Measurements from ENCODE around the gene GMPPB. TPM values are rescaled to one million over a fixed set of nuclear protein-coding genes. Genes with fewer than 3 reads are reported as not detected.
"Not testable (repeated sequence)": the region's sequence is repeated elsewhere in the genome, so short reads cannot be mapped to it uniquely, and the experiment has no call there.

The GMPPB gene
- total and polyA plus RNA-seq, 8 donors = 11.0 to 69.5 (median 13.7) TPM

GRCh38 chr3:49689908-49690624, 33.7 kb downstream of the GMPPB start:
- Histone ChIP-seq H3K27ac (peak overlapping the region; percentile 55 to 82), H3K27me3 (peaks cover 0 to 23% of the 10 kb centered on the region in 2 donors), H3K4me3 (peak overlapping the region; percentile 98 to 99), H3K4me1 (peaks cover 9 to 44% of the 10 kb centered on the region in 2 donors)
- ATAC-seq; DNase-seq; H3K9me3 ChIP-seq; intact Hi-C loops (cut with DNase I); H3K36me3 ChIP-seq: not testable (repeated sequence)

DNA sequence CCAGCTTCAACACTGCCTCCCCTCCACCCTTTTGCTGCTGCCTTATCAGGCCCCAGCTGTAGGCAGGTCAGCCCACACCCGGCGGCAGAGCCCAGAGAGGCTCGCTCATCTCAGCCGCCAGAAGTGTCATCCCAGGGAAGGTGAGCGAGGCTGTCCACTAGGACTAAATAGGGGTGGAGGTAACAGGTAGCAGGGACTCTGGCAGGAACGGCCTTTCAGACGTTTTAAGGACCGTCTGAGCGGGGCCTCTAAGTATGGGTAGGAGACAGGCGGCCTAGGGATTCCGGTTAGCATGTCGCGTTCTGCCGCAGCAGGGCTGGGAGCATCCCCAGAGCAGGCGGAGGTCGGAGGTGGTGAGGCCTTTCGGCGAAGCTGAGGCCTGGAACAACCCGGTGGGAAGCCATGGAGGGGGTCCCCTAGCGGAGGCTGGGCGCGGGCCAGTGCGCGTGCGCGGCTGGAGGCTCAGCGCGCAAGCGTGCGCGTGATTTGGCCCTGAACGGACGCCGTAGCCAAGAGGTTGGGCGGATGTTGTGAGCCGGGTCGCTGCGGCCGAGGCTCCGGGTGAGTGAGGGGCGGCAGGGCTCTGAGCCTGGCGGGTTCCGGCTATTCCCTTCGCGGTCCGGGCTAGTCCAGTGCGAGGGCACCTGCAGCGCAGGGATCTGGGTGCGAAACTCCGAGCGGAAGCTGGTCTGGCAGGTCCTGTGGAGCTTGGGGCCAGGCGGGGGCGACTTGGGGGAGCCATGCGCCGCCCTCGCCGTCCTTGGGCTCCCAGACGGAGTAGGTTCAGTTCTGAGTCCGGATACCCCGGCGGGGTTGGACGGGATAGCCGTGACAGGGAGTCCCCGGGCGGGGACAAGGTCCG, 34.5 kb downstream of the GMPPB start, which contains the start of the genes MST1 and RNF123:
Gene MST1 (minus strand): TSS at position 429 of the 862 bp plus-strand sequence. CDS start 783 bp downstream, outside the sequence.
Gene RNF123 (plus strand): TSS at position 512 of the 862 bp plus-strand sequence. CDS start 1,609 bp downstream, outside the sequence.
- ATAC-seq (peak; percentile 74), DNase-seq (peak; percentile 87 to 97 (median 95))
- no peaks in the 10 kb centered on the region for H3K9me3 ChIP-seq
- peaks cover 0 to 10% of the 10 kb centered on the region in 2 donors for H3K36me3 ChIP-seq
- H3K27me3 ChIP-seq = peaks cover 0 to 23% of the 10 kb centered on the region in 2 donors
- intact Hi-C loops (cut with DNase I) = no loop called here
- peaks cover 9 to 44% of the 10 kb centered on the region in 2 donors for H3K4me1 ChIP-seq
- peak within 1 kb of the TSS; percentile 98 to 99 for H3K4me3 ChIP-seq
- no peak for TF ChIP-seq CTCF (IDR thresholded peaks at IDR 0.05)
- peak within 1 kb of the TSS; percentile 55 to 82 for H3K27ac ChIP-seq

DNA sequence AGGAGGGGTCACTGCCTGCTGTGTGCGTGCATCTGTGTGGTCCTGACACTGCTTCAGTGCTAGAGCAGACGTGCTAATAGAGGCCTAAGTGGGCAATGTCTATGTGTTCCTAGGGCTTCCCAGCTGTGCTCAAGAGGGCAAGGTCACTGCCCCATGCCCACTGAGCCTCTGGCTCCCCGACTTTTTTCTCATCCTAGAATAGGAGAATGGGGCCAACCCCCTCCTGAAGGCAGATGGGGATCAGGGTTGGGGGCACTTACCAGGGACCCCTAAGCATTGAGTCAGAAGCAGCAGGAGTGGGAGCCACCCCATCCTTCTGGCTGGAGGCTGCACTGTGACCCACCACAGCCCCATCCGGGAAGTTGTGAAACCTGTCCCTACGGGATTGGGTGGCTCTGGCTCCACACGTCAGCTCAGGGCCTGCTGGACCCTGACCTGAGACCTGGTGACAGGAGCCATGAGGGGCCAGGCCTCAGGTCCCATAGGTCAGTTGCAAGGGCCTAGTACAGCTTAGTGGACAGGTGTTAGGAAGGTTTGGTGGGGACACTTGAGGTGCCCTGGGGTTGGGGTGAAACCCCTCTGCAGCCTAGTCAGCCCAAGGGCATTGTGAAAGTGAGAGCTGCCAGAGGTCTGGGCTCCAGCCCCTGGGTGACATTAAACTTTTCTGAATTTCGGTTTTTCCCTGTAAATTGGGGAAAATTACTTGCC, 35.3 kb downstream of the GMPPB start:
- intact Hi-C loops (cut with DNase I); H3K9me3 ChIP-seq; ATAC-seq; DNase-seq: not testable (repeated sequence)
- Histone ChIP-seq H3K27ac (peak overlapping the region; percentile 55 to 82), H3K4me3 (peak overlapping the region; percentile 98 to 99), H3K27me3 (peaks cover 0 to 23% of the 10 kb centered on the region in 2 donors), H3K36me3 (peaks cover 0 to 17% of the 10 kb centered on the region in 2 donors), H3K4me1 (peaks cover 9 to 44% of the 10 kb centered on the region in 2 donors)

DNA sequence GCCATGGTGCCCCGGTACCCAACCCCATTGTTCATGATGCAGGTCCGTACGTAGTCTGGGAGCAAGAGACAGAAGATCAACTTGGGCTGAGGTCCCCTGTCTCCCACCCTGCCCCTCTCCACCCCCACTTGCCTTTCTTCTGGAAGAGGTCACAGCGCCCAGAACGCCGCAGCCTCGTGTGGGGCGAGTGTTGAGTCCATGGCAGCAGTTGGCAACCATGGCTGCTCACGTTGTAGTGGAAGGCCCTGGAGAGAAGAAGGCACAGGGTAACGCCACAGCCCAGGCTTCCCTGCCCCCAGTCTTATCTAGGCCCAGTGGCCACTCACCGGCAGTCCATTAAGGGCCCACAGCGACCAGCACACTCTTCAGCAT, 36.3 kb downstream of the GMPPB start:
- Histone ChIP-seq H3K4me1 (peaks cover 9 to 44% of the 10 kb centered on the region in 2 donors), H3K27me3 (peaks cover 0 to 23% of the 10 kb centered on the region in 2 donors), H3K36me3 (peaks cover 0 to 28% of the 10 kb centered on the region in 2 donors)
- ATAC-seq; DNase-seq; H3K4me3 ChIP-seq; H3K27ac ChIP-seq; H3K9me3 ChIP-seq; intact Hi-C loops (cut with DNase I): not testable (repeated sequence)

GRCh38 chr3:49686769-49687423, 36.9 kb downstream of the GMPPB start:
- H3K9me3 ChIP-seq; H3K27ac ChIP-seq; intact Hi-C loops (cut with DNase I): not testable (repeated sequence)
- Histone ChIP-seq H3K27me3 (peaks cover 0 to 23% of the 10 kb centered on the region in 2 donors), H3K4me3 (peak overlapping the region; percentile 35 to 36), H3K4me1 (peaks cover 9 to 40% of the 10 kb centered on the region in 2 donors), H3K36me3 (peaks cover 0 to 33% of the 10 kb centered on the region in 2 donors)
- ATAC-seq (peak; percentile 81), DNase-seq (peak; percentile 27 to 89 (median 70))

DNA sequence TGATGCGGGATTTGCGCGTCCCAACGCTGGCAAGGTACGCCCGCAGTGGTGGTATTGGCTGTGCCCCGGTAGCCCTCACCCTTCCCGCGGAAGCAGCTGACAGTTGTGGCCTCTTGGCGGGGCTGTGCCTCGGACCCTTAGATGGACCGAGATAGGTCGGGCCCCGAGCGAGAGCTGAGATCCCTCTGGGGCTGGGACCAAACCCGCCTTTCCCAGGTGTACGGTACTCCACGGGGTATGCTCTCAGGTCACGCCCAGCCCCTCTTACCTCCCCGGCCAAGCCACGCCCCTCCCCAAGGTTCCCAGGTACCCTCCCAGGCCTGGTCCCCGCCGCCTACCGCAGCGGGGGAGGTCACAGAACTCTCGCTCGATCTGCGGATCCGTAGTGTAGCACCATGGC, 37.4 kb downstream of the GMPPB start:
- ATAC-seq (peak; percentile 81), DNase-seq (peak in 3 of 4 donors; percentile 33 to 92 (median 68))
- intact Hi-C loops (cut with DNase I); H3K27ac ChIP-seq; H3K9me3 ChIP-seq: not testable (repeated sequence)
- Histone ChIP-seq H3K4me1 (peaks cover 9 to 34% of the 10 kb centered on the region in 2 donors), H3K27me3 (peaks cover 0 to 23% of the 10 kb centered on the region in 2 donors), H3K36me3 (peaks cover 0 to 38% of the 10 kb centered on the region in 2 donors), H3K4me3 (peak overlapping the region; percentile 35 to 36)

DNA sequence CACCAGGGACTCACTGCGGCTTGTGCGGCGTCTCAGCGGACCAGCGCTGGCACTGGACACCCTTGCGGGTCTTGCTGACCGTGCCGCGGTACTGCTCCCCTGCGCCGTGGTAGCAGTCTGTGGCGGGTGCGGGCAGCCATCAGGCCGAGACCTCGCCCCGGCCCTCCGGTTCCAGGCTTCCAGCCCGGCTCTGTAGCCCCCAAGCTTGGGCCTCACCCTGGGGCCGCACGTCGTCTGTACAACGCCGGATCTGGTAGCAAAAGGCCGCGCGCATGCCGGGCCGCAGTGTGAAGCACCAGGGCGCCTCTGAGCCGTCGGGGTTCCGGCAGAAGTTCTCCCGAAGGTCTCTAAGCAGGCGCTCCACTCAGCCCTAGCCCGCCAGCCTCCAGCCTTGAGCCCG, 37.9 kb downstream of the GMPPB start:
- H3K27ac ChIP-seq; H3K9me3 ChIP-seq; intact Hi-C loops (cut with DNase I): not testable (repeated sequence)
- peak overlapping the region in 1 of 2 donors; percentile 36 for H3K4me3 ChIP-seq
- peaks cover 7 to 29% of the 10 kb centered on the region in 2 donors for H3K4me1 ChIP-seq
- peaks cover 0 to 43% of the 10 kb centered on the region in 2 donors for H3K36me3 ChIP-seq
- peaks cover 0 to 23% of the 10 kb centered on the region in 2 donors for H3K27me3 ChIP-seq
- DNase-seq (peak in 1 of 4 donors; percentile 70), ATAC-seq (peak; percentile 1)

DNA sequence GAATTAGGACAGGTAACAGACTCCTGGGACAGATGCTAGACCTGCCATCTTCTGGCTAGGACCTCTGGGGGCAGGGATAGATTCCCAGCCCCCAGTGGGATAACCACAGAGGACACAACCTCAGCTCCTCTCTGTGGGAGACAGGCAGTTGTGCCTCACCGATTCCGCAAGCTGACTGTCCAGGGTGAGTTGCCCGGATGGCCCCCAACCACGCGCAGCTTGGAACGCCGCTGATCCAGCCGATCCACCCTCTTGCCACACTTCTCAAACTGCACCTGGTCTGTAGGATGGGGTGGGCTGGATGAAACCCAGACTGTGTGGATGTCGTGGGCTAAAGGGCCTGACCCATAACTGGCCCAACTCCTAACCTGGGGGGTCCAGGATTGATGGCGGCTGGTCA, 38.6 kb downstream of the GMPPB start:
- H3K9me3 ChIP-seq; ATAC-seq; intact Hi-C loops (cut with DNase I): not testable (repeated sequence)

DNA sequence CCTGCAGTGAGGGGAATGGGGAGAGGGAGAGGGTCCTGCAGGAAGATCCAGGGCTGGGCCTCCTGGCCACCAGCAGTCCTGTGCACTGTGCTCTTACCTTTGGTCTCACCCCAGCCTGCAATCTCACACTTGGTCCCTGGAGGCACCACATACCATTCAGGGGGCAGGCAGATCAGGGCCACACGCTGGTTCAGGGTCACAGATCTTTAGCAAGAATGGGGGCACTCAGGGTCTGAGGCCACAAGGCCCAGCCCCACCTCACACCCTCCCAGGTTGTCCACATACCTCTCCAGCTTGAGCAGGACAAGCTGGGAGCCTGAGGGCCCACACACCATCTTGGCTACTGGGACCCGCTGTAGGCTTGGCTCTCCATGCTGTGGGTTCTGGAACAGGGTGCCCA, 39.3 kb downstream of the GMPPB start:
- ATAC-seq = not testable (repeated sequence)

More for the DNA sequence above, 38.6 kb downstream of the GMPPB start:
- H3K27me3 ChIP-seq = peaks cover 0 to 23% of the 10 kb centered on the region in 2 donors
- H3K4me1 ChIP-seq = peaks cover under 1 to 22% of the 10 kb centered on the region in 2 donors
- DNase-seq = peak in 1 of 4 donors; percentile 54
- H3K27ac ChIP-seq, H3K4me3 ChIP-seq: not testable (repeated sequence)
- H3K36me3 ChIP-seq = peaks cover 0 to 51% of the 10 kb centered on the region in 2 donors

More for the DNA sequence above, 39.3 kb downstream of the GMPPB start:
- peak in 1 of 4 donors; percentile 19 for DNase-seq
- H3K4me3 ChIP-seq; H3K9me3 ChIP-seq; intact Hi-C loops (cut with DNase I); H3K27ac ChIP-seq: not testable (repeated sequence)
- Histone ChIP-seq H3K27me3 (peaks cover 0 to 23% of the 10 kb centered on the region in 2 donors), H3K4me1 (peaks cover 0 to 18% of the 10 kb centered on the region in 2 donors), H3K36me3 (peaks cover 0 to 57% of the 10 kb centered on the region in 2 donors)

Measured in left lung (tissue), 10 donors.